Type B pancreatic cell (in vitro differentiated cells): ENCODE results near the gene MAGED1. TPM values are rescaled to one million over a fixed set of nuclear protein-coding genes. Genes with fewer than 3 reads are reported as not detected.

Source experiments
- DNase-seq: peaks from one replicate; pipeline ENCODE4 v3.0.0; 2021; ENCODE audit warnings: mixed read lengths; ENCODE audit not compliant: unreplicated experiment; ENCODE audit errors: extremely low spot score
- H3K27ac Mint-ChIP-seq: 2 replicates; pipeline ENCODE4 v1.8.0; 2021; ENCODE audit warnings: mild to moderate bottlenecking, mixed read lengths
- H3K27me3 Mint-ChIP-seq: 2 replicates; pipeline ENCODE4 v1.8.0; 2021; ENCODE audit warnings: mixed read lengths
- H3K36me3 Mint-ChIP-seq: 2 replicates; pipeline ENCODE4 v1.8.0; 2021; ENCODE audit warnings: mixed read lengths
- H3K4me1 Mint-ChIP-seq: one replicate; pipeline ENCODE4 v1.8.0; 2021; ENCODE audit warnings: mixed read lengths; ENCODE audit not compliant: unreplicated experiment
- H3K4me3 Mint-ChIP-seq: 2 replicates; pipeline ENCODE4 v1.8.0; 2021; ENCODE audit warnings: mild to moderate bottlenecking, mixed read lengths
- H3K9me3 Mint-ChIP-seq: 2 replicates; pipeline ENCODE4 v1.8.0; 2021; ENCODE audit warnings: mixed read lengths
- total RNA-seq: library from RNA; stranded (reverse); gene quantifications from 2 replicates; pipeline ENCODE4 v1.2.1, GENCODE V29; 2021; ENCODE audit warnings: low replicate concordance
- TF ChIP-seq, protein P1 (sequence below): fragments of 200-600 bp; sonication (generic); conservative IDR thresholded peaks from 2 replicates; pipeline ENCODE4 v1.5.0; 2021; ENCODE audit warnings: antibody characterized with exemption, mild to moderate bottlenecking

MAGED1 gene
- total RNA-seq, 1 donor from 2014 or later = 246 TPM

DNA sequence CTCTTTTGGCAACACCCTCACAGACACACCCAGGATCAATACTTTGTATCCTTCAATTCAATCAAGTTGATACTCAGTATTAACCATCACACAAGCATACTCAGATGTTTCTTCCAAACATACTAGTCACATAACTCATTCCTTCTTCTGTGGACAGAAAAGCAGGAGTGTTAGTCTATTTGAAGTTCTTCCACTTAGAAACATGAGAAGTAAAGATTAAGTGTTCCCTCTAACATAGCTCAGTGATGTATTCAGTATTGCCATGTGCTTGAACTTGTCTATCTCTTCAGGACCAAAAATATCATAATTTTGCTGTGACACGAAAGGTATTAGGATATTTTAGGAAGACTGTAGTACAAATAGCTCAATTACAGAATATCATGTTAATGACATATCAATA is 25.8 kb upstream of the MAGED1 start:
- Mint-ChIP-seq H3K9me3 (peaks cover 5% of the 10 kb centered on the region), H3K27me3 (no peaks in the 10 kb centered on the region), H3K4me3 (no peak overlapping the region), H3K4me1 (no peaks in the 10 kb centered on the region), H3K36me3 (peaks cover 9% of the 10 kb centered on the region), H3K27ac (no peak overlapping the region)
- no peak for DNase-seq
- TF ChIP-seq, protein P1, sequence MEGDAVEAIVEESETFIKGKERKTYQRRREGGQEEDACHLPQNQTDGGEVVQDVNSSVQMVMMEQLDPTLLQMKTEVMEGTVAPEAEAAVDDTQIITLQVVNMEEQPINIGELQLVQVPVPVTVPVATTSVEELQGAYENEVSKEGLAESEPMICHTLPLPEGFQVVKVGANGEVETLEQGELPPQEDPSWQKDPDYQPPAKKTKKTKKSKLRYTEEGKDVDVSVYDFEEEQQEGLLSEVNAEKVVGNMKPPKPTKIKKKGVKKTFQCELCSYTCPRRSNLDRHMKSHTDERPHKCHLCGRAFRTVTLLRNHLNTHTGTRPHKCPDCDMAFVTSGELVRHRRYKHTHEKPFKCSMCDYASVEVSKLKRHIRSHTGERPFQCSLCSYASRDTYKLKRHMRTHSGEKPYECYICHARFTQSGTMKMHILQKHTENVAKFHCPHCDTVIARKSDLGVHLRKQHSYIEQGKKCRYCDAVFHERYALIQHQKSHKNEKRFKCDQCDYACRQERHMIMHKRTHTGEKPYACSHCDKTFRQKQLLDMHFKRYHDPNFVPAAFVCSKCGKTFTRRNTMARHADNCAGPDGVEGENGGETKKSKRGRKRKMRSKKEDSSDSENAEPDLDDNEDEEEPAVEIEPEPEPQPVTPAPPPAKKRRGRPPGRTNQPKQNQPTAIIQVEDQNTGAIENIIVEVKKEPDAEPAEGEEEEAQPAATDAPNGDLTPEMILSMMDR = no peak

DNA sequence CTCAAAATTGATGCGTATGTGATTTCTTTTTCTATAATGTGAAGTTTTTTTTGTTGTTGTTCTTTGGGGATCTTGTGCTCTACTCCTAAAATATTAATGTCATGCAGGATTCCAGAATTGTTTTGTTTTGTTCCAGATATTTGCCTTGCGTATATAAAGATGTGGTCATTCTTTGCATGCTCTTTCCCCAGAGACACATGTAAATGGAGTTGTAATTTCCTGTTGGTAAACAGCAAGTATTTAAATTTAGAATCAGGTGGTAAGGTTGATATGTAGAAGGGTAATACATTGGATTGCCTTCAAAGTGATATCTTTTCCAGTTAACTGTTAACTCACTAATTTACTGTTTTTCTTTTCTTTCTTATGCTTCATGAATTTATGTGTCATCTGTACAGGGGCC is 23.1 kb upstream of the MAGED1 start:
- Mint-ChIP-seq H3K27me3 (no peaks in the 10 kb centered on the region), H3K4me1 (no peaks in the 10 kb centered on the region), H3K36me3 (peaks cover 10% of the 10 kb centered on the region), H3K27ac (no peak overlapping the region), H3K9me3 (peaks cover 5% of the 10 kb centered on the region), H3K4me3 (no peak overlapping the region)
- TF ChIP-seq, protein P1 = no peak
- DNase-seq = no peak

- peaks cover 13% of the 10 kb centered on the region for H3K36me3 Mint-ChIP-seq
- H3K27ac Mint-ChIP-seq = no peak overlapping the region
- TF ChIP-seq, protein P1 = no peak
- no peak for DNase-seq
- no peaks in the 10 kb centered on the region for H3K27me3 Mint-ChIP-seq
- H3K4me3 Mint-ChIP-seq = no peak overlapping the region
- H3K4me1 Mint-ChIP-seq = no peaks in the 10 kb centered on the region
- peaks cover 5% of the 10 kb centered on the region for H3K9me3 Mint-ChIP-seq
Observed at GRCh38 chrX:51874123-51874522, 19.3 kb upstream of the MAGED1 start.

- no peaks in the 10 kb centered on the region for H3K27me3 Mint-ChIP-seq
- H3K4me3 Mint-ChIP-seq = no peak overlapping the region
- peaks cover 17% of the 10 kb centered on the region for H3K36me3 Mint-ChIP-seq
- peaks cover 5% of the 10 kb centered on the region for H3K9me3 Mint-ChIP-seq
- H3K4me1 Mint-ChIP-seq = no peaks in the 10 kb centered on the region
- no peak for DNase-seq
- H3K27ac Mint-ChIP-seq = no peak overlapping the region
- TF ChIP-seq, protein P1 = no peak
Observed at GRCh38 chrX:51876441-51876840, 17.0 kb upstream of the MAGED1 start.

GRCh38 chrX:51878056-51878455 is 15.4 kb upstream of the MAGED1 start:
- Mint-ChIP-seq H3K27ac (no peak overlapping the region), H3K36me3 (peaks cover 21% of the 10 kb centered on the region), H3K9me3 (peaks cover 5% of the 10 kb centered on the region), H3K4me3 (no peak overlapping the region), H3K4me1 (no peaks in the 10 kb centered on the region), H3K27me3 (no peaks in the 10 kb centered on the region)
- TF ChIP-seq, protein P1 = no peak
- no peak for DNase-seq

DNA sequence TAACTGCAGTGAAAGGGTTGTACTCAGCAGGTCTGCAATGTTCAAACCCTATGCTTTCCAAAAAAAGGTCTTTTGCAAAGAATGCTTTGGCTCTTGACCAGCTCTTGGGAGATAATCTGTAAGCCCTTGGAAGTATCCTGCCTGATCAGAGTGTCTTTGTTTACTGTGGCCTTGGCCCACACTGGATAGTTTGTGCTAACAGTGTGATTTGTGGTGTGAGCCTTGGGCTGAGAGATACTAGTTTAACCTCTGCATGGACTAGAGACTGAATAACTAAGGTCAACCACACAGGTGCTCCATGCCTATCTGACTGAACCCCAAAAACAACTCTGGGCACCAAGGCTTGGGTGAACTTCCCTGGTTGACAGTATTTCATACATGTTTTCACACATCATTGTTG is 3.6 kb upstream of the MAGED1 start:
- TF ChIP-seq, protein P1 = no peak
- H3K27ac Mint-ChIP-seq = no peak overlapping the region
- no peak overlapping the region for H3K4me3 Mint-ChIP-seq
- no peaks in the 10 kb centered on the region for H3K9me3 Mint-ChIP-seq
- peaks cover 3% of the 10 kb centered on the region for H3K27me3 Mint-ChIP-seq
- H3K4me1 Mint-ChIP-seq = peaks cover 9% of the 10 kb centered on the region
- H3K36me3 Mint-ChIP-seq = peaks cover 3% of the 10 kb centered on the region
- no peak for DNase-seq
